HG02642 (cell line): ENCODE measurements around the gene SLC4A1AP.

Source experiments
- ATAC-seq: cut with Tn5 transposase; IDR thresholded peaks from one replicate; pipeline ENCODE4 v1.9.1; 2021; ENCODE audit warnings: mild to moderate bottlenecking; ENCODE audit not compliant: unreplicated experiment, poor library complexity

The SLC4A1AP gene

GRCh38 chr2:27715318-27716210 is 51.9 kb downstream of the SLC4A1AP start:
- no peak for ATAC-seq

- ATAC-seq: no peak
Observed at GRCh38 chr2:27716301-27717069, 52.8 kb downstream of the SLC4A1AP start.

GRCh38 chr2:27717070-27717795 is 53.5 kb downstream of the SLC4A1AP start:
- ATAC-seq: no peak

- ATAC-seq: no peak
Observed at GRCh38 chr2:27720004-27720551, 56.4 kb downstream of the SLC4A1AP start.

- no peak for ATAC-seq
Observed at GRCh38 chr2:27721335-27721734, 57.6 kb downstream of the SLC4A1AP start.

GRCh38 chr2:27721884-27722485 is 58.3 kb downstream of the SLC4A1AP start:
- no peak for ATAC-seq

- ATAC-seq: no peak
Observed at GRCh38 chr2:27723372-27724144, 59.9 kb downstream of the SLC4A1AP start.

GRCh38 chr2:27724191-27724590 is 60.5 kb downstream of the SLC4A1AP start:
- ATAC-seq: no peak

- ATAC-seq: no peak
Observed at GRCh38 chr2:27724905-27725701, 61.4 kb downstream of the SLC4A1AP start.

GRCh38 chr2:27727257-27727656 is 63.6 kb downstream of the SLC4A1AP start:
- no peak for ATAC-seq

GRCh38 chr2:27728081-27728858 is 64.6 kb downstream of the SLC4A1AP start:
- no peak for ATAC-seq

GRCh38 chr2:27729198-27729597 is 65.5 kb downstream of the SLC4A1AP start:
- no peak for ATAC-seq

GRCh38 chr2:27729614-27730013 is 65.9 kb downstream of the SLC4A1AP start:
- ATAC-seq: no peak

- ATAC-seq: no peak
Observed at GRCh38 chr2:27730261-27730662, 66.6 kb downstream of the SLC4A1AP start.

GRCh38 chr2:27730980-27731691 is 67.4 kb downstream of the SLC4A1AP start:
- no peak for ATAC-seq

GRCh38 chr2:27734305-27734704 is 70.6 kb downstream of the SLC4A1AP start:
- no peak for ATAC-seq

- no peak for ATAC-seq
Observed at GRCh38 chr2:27735263-27735904, 71.7 kb downstream of the SLC4A1AP start.
